Activated CD4-positive, CD25-positive, alpha-beta regulatory T cell treated with anti-CD3 and anti-CD28 coated beads, Interleukin-2, amount 50 U/mL, for 72 hours (primary cell): ENCODE results near the gene ZNF175.
A peak's percentile ranks its signal among the peaks of the same experiment; 100 is the strongest.

Experiments used
- DNase-seq: peaks from one replicate; pipeline ENCODE4 v3.0.0; 2021

Gene ZNF175

DNA sequence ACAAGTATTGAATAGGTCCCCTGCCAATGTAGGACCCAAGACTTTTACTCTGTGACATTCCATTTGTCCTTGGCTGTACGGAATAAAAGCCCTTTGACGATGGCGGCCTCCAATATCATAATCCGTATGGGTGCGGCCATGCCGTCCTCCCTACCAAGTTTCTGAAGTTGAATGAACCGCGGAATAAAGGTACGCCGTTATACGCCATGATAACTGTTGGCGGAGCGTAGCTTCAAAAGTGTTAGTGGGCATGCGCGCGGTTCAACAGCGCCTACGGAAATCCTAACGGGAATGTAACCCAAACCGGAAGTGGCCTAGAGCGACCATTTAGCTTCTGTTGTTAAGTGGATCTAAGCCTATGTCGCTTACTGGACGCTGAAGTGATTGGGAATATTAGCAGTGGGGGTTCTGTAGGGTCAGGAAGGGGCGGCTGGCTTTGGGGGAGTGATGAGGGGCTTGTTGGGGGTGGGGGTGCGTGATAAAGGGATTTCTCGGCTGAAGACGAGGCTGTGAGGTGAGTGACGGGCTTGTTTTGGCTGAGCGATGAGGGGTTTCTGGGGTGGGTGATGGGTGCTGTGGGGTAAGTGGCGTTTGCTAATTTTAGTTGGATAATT is at the start of gene ZNF175:
TSS of gene ZNF175 (plus strand) at position 322 of the 614 bp plus-strand sequence. CDS start 2,047 bp downstream, outside the sequence.
- peak; percentile 85 for DNase-seq

DNA sequence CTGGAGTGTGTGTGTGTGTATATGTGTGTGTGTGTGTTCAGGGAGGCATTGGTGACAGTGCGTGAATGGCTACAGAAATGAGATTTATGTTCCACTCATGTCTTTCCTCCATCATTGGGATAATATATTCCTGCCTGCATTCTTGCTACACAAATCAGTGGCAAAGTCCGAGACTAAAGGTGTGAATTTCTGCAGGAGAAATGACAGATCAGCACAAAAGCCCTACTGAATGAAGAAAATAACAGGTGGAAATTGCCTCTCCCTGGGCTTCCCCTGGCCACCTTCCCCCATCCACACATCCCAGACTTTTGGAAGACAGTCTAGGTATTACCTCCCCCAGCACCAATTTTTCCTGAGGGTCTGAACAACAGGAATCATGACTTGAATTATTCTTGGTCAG is 49.7 kb upstream of the ZNF175 start:
- no peak for DNase-seq

DNA sequence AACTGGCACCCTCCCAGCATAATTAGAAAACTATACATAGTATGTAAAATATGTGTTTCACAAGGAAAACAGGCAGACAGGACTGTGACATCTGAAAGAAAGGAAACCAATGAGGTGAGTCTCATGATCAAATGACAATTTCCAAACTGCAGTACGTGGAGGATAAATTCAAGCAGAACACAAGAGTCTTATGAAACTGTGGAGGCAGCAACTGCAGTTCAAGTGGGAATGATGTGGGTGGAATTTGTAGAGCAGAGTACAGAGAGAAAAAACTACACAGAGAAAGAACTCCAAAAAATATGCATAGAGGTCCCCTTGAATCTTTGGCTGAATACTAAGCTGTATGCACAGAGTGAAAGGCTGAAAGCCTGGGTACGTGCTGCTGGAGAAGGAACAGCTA is 49.3 kb upstream of the ZNF175 start:
- DNase-seq = no peak

DNA sequence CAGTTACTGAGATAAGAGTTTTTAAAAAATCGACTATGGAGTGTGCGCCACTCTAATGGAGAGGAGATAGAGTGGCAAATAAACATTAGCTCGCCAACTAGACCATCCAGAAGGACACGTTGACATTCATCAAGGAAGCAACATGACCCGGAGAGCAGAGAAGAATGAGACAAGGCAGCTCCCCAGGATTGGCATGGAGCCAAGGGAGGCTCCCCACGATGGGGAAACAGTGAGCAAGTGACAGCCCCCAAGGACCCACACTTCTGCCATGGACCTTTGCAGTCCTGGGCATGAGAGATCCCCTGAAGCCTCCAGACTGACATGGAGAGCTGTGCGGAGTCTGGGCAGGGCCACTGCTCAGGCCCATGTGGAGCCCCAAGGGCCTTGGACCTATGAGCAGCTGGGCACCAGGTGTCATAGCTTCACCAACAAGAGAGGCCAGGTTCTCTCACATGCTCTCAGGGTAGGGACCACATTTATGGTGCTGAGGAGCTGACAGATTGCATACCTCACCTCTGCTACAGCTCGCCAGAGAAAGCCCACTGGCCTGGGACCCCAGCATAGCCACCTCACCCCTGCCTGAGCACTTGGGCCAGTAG is 46.3 kb upstream of the ZNF175 start:
- no peak for DNase-seq

DNA sequence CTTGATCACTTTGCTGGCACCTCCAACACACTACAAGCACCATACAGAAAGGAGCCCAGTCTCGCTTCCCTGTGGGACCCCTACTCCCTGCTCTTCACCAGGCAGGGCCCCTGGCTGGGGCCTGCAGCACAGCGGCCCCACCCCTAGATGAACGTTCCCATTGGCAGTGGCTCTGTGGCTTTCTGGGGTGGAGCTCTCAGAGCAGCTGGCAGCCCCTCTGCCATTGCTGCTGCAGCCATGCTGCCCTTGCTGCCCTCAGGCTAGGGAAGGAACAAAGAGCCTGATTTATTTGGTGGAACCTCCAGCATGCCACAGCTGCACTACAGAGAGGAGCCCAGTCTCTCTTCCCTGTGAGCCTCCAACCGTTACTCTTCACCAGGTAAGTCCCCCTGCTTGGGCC is 45.4 kb upstream of the ZNF175 start:
- no peak for DNase-seq

DNA sequence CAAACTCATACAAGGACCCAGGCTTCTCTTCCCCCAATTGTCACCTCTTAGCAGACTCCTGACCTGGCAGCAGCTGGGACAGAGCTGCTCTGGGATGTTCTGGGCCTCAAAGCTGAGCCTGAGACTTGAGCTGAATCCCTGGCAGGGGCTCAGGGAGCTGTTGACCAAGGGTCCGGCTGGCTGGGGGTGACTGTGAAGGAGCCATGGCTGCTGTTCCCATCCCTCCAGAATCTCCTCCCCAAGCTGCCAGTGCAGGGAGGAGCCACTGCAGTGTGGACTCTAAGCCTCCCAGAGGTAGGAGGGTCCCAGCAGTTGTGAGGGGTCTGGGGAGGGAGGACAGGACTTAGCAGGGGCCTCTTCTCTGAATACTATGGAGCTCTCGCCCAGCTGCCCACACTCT is 41.8 kb upstream of the ZNF175 start:
- DNase-seq = no peak

DNA sequence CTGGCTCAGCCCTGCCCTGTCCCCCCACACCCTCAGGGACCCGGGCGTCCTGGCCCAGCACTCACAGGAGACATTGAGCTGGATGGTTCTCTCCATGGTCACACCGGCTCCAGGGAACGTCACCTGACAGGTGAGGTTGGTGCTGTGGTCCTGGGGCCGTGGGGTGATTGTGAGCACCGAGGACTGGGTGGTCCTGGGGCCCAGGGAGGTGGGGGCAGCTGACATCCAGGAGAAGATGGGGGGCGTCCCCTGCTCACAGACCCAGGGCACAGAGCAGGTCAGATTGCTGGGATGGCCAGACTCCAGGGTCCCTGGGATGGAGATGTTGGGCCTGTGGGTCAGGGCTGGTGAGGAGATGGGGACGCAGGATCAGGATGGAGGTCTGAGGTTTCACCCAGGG is 40.5 kb upstream of the ZNF175 start:
- DNase-seq = no peak

DNA sequence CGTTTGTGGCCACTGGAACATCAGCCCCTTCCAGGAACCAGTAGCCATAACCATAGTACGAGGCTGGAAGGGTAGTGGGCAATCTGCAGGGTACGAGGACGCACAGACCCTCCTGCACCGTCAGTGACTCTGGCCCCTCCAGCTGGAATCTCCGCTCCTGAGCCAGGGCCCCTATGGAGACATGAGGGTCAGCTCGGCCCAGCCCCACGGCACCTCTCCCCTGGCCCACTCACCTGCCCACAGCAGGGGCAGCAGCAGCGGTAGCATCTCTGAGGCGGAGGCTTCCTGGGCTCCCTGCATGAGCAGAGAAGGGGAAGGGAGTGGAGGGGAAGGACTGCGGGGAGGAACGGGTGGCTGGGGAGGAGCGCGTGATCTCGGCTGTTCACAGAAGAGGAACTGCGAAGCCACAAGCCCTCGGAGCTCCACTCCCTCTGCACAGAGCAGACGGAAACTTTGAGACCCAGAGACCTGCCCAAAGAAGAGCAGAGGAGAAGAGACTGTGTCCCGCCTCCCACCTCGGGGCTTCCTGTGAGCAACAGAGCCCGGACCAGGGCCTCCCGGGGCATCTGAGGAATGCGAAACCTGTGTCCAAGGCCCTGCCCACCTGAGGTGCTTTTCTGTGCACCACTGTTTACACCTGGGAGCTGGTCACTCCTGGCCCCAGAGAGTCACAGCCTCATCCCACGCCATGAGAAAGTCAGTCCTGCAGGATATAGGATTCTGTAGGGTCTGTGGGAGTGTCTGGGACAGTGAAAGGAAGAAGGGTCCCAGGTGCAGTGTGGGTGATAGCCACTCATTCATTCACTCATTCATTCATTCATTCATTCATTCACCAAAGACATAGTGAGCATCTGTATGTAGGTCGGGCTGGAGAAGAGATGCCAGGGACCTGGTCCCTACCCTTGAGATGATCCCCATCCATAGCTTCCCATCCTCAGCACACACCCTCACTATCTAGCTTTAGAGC is 39.5 kb upstream of the ZNF175 start, which contains the start of gene SIGLEC6:
TSS of gene SIGLEC6 (minus strand) at position 322 of the 967 bp plus-strand sequence. CDS start at position 300, 22 bp downstream.
- DNase-seq = no peak

DNA sequence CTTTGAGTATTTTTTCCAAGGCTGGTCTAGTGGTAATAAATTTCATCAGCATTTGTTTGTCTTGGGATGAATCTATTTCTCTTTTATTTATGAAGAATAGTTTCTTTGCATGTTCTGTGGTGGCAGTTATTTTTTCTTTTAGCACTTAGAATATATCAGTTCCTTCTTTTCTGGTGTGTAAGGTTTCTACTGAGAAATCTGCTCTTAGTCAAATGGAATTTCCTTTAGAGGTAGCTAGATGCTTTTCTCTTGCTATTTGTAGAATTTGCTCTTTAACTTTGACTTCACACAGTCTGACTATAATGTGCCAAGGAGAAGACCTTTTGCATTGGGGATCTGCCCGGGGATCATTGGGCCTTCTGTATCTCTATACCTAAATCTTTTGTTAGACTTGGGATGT is 35.5 kb upstream of the ZNF175 start:
- DNase-seq = no peak

DNA sequence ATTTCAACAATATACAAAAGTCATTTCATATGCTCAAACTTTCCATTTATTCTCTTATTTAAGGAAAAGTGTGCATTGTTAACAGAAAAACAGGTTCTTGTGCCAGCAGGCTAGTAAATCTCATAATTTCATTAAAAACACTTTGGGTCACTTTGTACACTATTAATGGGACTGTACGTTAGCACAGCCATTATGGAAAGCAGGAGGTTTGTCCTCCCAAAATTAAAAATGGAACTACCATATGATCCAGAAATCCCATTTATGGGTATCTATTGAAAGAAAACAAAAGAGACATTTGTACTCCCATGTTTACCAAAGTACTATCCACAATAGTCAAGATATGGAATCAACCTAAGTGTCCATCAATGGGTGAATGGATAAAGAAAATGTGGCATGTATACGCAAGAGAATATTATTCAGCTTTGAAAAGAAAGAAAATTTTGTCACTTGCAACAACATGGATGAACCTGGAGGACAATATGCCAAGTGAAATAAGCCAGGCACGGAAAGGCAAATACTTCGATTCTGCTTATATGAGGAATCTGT is 31.2 kb upstream of the ZNF175 start:
- no peak for DNase-seq

DNA sequence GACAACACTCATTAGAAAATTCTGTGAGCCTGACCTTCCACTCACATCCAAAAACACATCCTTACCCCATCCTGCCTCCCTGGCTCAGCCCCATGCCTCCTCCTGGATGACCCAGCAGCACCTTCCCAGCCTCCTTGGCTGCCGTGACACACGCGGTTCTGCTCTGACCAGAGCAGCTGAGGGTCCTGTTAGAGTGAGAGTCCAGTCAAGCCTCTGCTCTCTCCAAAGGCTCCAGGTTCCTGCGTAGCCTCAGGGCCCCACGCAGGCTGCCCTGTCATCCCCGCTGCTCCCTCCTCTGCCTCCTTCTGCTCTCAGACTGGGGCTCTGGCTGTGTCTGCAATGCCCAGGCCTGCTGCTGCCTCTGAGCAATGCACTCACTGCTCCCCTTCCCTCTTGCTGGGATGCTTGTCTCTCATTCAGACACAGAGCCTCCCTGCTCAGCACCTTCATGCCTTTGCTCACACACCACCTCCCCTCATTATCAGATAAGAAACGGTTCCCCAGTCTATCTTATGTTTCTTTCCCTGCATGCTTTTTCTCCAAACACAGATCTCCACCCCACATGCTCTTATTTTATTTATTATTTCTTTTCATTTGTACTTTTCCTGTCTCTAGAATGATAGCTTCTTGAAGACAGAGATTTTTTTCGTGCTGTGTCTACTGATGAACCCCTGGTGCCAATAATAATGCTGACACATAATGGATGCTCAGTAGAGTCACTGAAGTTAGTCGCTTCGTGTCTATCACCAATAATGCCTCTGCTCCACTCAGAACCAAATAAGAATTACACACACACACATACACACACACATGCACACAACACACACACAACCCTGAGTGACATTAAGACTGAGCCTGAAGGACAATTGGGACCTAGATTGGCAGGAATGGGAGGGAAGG is 29.4 kb upstream of the ZNF175 start:
- DNase-seq = no peak

DNA sequence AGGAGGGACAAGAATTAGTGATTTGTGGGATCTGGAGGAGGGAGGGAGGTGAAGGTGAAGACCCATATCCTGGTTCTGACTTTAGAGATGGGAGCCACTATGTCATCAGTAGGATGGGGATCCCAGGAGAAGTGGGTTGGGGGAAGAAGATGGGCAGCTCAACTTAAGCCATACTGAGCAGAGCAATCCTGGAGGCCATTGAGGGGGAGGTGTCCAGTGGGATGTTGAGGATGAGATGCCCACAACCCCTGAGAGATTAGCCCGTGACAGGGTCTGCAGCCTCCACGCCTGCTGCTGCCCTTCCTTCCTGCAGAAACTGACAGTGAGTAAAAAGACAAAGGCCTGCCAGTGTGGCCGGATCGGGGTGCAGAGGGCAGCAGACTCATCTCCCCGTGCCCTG is 28.4 kb upstream of the ZNF175 start:
- DNase-seq = no peak

DNA sequence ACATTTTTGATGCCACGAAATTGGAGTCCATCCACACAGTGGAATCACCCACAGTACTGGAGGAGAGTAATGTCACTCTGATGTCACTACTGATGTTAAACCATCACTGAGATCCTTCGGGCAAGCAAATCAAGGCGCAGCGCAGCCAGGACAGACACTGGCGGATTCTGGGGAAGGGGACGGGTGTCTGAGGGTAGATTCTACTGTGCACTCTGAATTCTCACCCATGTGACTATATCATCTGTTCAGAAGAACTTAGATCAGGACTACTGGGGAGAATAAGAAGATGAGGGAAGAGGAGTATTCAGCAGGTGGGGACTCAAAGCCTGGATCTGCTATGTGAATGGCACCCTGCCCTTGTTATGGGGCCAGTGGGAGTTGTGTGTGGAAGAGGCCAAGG is 27.0 kb upstream of the ZNF175 start:
- no peak for DNase-seq

DNA sequence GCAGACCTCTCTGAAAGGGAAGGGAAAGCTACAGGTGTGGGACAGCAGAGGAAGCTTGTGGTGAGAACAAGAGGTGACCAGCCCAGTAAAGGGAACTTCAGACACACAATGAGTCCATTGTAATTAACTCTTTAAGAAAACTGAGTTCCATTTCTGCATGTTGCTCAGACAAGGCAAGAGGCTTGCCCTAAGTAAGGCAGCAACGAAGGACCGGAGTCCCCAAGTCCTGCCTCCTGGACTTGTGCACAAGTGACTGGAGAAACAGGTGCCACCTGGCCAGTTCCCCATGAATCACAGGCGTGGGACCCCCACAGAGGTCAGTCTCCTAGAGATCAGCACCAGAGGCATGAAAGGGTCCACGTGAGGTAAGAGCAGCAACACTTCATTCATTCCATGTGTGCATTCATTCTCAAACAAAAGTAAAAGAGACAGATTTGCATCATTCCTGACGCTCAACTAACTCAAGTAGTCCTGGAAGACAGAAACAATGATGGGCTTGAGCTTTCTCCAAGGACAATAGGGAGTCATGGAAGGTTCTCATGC is 24.9 kb upstream of the ZNF175 start:
- DNase-seq = no peak

DNA sequence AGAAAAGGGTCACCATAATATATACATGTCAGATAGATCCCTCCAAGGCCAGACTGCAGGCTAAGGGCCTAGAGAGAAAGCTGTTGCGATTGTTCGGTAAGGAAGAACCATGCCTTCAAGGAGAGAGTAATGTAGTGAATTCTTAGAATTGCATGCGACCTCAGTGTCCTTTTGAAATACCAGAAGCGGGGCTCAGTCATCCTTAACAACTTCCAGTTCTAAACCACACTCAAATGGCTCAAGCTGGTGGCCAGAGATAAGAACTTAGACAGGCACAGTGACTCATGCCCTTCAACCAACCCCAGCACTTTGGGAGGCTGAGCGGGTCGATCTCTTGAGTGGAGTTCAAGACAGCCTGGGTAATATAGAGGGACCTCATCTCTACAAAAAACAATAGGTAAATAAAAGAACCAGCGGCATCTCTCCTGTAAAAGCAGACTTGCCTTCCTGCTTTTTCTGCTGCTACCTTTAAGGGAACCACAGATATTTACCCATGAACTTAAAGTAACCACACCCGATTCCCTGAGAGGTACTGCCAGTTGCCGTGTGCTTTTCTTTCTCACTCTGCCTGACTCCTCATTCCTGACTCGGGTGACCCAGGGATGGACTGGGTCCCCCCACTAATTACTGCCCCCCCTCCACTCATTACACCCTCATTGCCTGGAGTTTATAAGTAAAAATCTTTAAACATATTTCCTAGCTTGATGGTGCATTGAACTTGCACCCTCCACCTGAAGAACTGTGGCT is 24.3 kb upstream of the ZNF175 start:
- no peak for DNase-seq

DNA sequence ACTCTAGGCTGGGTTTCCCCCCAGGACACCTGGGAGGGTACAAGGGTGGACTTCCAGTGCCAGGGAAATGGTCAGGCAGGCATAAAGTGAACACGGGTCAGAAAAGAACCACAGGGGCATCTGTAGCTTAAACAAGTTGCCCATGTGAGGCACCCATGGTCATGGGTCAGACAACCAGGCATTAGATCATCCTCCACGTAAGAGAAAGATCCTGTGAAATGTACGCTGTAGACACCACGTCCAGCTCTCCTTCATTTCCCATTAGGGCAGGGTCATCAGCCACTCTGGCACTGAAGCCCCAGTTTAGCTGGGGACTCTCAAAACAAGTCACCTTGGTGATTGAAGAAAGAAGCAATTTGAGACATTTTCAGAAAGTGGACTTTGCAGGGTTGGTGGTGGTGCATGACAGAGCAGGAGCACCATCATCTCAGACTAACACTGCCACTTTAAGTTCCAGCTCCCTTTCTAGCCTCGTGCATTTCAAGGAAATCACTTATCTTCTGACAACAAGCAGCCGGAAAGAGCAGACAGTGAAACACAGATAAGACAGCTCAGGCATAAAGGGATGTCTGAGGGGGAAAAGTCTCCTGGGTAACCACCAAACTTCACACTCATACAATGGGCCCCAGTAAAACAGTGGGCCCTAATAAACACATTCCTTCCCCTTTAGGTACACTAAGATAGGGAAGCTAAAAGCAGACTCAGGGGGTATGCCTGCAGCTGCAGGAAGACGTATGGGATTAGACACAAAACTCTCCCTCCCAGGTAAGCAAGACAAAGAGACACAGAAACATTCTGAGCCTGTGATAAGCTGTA is 23.5 kb upstream of the ZNF175 start:
- no peak for DNase-seq

DNA sequence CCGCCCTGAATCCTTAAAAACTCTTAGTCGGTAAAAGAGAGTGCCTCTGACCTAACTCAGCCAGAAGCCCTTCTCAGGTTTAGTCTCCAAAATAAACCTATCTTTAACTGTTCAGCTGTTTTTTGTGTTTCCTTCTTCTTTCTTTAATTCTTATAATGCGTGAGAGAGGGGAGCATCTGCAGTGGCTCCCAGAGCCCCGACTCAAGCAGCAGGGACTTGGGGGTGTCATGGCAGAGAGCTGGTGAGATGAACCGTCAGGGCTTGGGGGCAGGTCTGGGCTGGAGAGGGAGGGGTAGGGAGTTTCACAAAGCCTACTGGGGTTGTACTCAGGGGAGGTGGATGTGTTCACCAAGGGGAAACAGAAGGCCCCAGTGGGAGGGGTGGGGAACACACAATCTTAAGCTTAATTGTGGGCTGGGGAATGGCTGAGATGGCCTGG is 22.9 kb upstream of the ZNF175 start:
- DNase-seq = no peak

DNA sequence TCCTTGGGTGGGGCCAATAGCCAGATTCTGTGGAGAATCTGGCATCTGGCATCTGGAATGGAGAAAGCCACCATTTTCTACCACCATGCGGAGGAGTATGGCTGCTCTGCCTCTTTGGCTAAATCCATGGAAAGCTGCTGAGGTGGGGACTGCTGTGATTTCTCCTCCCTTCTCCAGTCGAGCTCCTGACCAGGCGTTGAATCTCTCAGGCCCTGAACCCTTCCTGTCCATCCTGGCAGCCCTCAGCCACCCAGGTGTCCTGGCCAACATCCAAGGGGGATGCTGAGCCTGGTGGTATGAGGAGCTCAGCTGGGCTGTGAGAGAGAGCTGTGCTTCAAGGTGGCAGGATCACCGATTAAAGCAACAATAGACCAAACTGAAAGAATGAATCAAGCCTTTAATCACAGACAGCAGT is 22.2 kb upstream of the ZNF175 start:
- DNase-seq = no peak

DNA sequence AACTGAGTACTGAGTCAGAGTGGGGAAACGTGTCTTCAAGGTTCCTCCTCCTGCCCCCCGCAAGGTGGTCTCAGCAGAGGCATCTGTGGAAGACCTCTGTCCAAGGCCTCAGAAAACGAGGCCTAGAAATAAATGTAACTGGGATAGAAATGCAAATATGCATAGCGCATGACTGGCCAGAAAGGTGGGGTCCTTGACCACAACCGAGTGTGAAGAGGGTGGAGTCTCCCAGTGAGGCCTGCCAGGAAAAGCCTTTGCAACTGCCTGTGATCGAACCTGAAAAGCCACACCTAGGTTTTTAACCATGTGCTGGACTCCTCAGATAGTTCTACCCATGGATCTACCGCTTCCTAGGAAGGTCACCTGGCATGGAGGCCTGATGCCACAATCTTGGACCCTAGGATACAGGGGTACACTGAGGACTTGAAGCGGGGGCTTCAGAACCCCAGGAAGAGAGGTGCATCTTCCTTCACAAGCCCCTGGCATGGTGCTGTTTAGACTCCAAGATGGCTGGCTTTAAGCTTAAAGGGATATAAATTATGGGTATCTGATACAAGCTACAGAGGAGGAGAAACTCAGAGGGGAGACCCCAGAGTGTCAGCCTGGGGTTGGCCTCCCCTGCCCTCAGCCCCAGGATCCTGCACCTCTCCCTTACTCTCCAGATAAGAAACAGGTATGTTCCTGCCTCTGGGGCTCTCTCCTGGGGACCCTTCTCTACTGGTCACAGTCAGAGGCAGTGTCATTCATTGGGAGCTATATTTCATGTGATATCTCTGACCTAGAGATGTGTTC is 21.4 kb upstream of the ZNF175 start:
- no peak for DNase-seq
